Stimulated activated CD4-positive, alpha-beta T cell treated with anti-CD3 and anti-CD28 coated beads, TNF-alpha, amount 100 ng/mL, for 48 hours (primary cell): Measurements from ENCODE around the gene ANKMY1.

Experiments
- DNase-seq, 3 donors: peaks; one replicate each; pipeline ENCODE4 v3.0.0-alpha.2; 2020; ENCODE audit warnings: low read depth in 3 of 3

ANKMY1 gene

GRCh38 chr2:240435948-240436682, 121.7 kb downstream of the ANKMY1 start:
- DNase-seq = no peak

GRCh38 chr2:240435457-240435947, 122.3 kb downstream of the ANKMY1 start, which contains the start of gene GPC1:
TSS of gene GPC1 (plus strand) at chr2:240435663. CDS start at chr2:240435919, 256 bp downstream.
- DNase-seq = peak in 2 of 3 donors; percentile 16 to 55

- DNase-seq = peak; percentile 67 to 86 (median 68)
Measured at GRCh38 chr2:240434728-240435456, 122.9 kb downstream of the ANKMY1 start.

GRCh38 chr2:240433973-240434727, 123.6 kb downstream of the ANKMY1 start:
- DNase-seq = peak in 1 of 3 donors; percentile 21

GRCh38 chr2:240432820-240433801, 124.7 kb downstream of the ANKMY1 start:
- DNase-seq = no peak

- no peak for DNase-seq
Measured at GRCh38 chr2:240432430-240432819, 125.4 kb downstream of the ANKMY1 start.

- DNase-seq = no peak
Measured at GRCh38 chr2:240431661-240432424, 125.9 kb downstream of the ANKMY1 start.

GRCh38 chr2:240431271-240431660, 126.5 kb downstream of the ANKMY1 start:
- DNase-seq = no peak

- DNase-seq = no peak
Measured at GRCh38 chr2:240430595-240430994, 127.2 kb downstream of the ANKMY1 start.

- no peak for DNase-seq
Measured at GRCh38 chr2:240429872-240430491, 127.8 kb downstream of the ANKMY1 start.
